ENCODE results near the gene REX1BD.

DNA sequence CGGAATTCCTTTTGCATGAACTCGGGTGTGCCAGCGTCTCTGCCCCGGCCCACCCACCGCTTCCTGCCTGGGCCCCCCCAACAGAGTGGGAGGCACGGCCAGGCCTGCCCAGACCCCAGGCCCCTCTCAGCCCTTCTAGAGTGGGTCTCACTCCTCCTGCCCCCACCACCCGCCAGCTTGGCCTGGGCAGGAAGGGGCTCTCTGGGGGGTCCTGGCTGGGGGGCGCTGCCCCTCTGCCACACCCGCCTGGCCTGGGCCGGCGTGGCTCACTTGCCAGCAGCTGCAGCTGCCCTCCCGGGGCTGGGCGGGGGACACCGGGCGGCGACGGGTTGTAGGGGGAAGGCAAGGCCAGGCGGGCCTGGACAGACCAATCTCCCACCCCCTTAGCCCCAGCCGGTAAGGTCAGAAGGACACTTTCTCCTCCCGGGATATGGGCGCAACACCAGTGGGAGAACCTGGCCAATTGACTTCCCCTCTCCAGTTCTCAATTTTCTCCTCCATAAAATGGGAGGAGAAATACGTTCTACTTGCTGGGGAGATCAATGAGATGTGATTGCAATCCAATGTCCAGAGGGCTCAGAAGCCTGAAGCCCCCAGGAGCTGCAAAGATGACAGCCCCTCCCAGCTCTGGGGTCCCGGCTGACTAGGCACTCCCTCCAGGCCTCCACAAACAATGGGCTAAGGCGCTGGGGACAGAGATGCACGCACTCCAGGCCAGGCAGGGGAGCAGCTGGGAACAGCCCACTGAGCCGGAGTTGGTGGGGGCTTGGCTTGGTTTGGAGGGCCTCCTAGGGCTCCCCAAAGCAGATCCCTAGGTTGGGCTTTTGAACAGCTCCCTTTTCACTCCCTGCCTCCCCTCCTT is 15.6 kb downstream of the REX1BD start:
- TF ChIP-seq, protein P1, sequence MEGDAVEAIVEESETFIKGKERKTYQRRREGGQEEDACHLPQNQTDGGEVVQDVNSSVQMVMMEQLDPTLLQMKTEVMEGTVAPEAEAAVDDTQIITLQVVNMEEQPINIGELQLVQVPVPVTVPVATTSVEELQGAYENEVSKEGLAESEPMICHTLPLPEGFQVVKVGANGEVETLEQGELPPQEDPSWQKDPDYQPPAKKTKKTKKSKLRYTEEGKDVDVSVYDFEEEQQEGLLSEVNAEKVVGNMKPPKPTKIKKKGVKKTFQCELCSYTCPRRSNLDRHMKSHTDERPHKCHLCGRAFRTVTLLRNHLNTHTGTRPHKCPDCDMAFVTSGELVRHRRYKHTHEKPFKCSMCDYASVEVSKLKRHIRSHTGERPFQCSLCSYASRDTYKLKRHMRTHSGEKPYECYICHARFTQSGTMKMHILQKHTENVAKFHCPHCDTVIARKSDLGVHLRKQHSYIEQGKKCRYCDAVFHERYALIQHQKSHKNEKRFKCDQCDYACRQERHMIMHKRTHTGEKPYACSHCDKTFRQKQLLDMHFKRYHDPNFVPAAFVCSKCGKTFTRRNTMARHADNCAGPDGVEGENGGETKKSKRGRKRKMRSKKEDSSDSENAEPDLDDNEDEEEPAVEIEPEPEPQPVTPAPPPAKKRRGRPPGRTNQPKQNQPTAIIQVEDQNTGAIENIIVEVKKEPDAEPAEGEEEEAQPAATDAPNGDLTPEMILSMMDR (IDR thresholded peaks at IDR 0.05; ENCODE audit: insufficient read depth, low read depth, low read length), result no peak
- no peak for TF ChIP-seq EZH2 (IDR thresholded peaks at IDR 0.05; ENCODE audit: insufficient read depth, low read length)

All from astrocyte (in vitro differentiated cells and primary cell).